Astrocyte of the spinal cord (primary cell): ENCODE results near the gene CNTN2.

ENCODE experiments used
- DNase-seq: peaks from one replicate; pipeline ENCODE4 v3.0.0; 2011; ENCODE audit warnings: low read depth, low spot score
- H3K4me3 ChIP-seq: 2 replicates; pipeline ENCODE4 v1.5.1; 2011; ENCODE audit warnings: low read depth, mild to moderate bottlenecking, low read length, moderate library complexity
- in situ Hi-C: cut with HindIII; loops from 2 replicates; pipeline ENCODE4 v1.10.0; 2017; ENCODE audit warnings: low sequenced_read_pairs
- TF ChIP-seq, protein P1 (sequence below): IDR thresholded peaks from 2 replicates; pipeline ENCODE4 v1.5.1; 2012; ENCODE audit warnings: low read depth, mild to moderate bottlenecking, low read length, inconsistent platforms

CNTN2 gene

DNA sequence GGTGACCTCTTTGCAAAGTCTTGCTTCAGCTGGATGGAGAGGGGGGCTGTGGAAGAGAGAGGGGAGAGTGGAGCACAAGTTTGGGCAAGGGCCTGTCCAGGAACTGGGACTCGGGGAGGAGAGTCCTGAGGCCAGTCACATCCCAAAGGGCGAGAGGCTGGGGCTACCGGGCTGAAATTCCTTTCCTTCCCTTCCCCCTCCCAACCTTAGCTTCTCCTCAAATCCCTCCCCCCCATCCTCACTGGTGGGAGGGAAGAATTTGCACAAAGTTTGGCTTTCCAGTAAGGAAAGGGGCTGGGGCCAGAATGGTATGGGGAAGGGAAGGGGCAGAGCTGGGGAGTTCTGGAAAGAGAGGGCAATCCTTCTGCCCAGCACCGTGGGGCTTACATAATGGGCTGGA is 854 bp downstream of the CNTN2 start:
- TF ChIP-seq, protein P1, sequence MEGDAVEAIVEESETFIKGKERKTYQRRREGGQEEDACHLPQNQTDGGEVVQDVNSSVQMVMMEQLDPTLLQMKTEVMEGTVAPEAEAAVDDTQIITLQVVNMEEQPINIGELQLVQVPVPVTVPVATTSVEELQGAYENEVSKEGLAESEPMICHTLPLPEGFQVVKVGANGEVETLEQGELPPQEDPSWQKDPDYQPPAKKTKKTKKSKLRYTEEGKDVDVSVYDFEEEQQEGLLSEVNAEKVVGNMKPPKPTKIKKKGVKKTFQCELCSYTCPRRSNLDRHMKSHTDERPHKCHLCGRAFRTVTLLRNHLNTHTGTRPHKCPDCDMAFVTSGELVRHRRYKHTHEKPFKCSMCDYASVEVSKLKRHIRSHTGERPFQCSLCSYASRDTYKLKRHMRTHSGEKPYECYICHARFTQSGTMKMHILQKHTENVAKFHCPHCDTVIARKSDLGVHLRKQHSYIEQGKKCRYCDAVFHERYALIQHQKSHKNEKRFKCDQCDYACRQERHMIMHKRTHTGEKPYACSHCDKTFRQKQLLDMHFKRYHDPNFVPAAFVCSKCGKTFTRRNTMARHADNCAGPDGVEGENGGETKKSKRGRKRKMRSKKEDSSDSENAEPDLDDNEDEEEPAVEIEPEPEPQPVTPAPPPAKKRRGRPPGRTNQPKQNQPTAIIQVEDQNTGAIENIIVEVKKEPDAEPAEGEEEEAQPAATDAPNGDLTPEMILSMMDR = no peak
- in situ Hi-C loops = no loop called here
- H3K4me3 ChIP-seq = no peak overlapping the region
- DNase-seq = no peak

GRCh38 chr1:205044741-205045140 is 1.7 kb downstream of the CNTN2 start:
- DNase-seq = no peak
- no peak overlapping the region for H3K4me3 ChIP-seq
- TF ChIP-seq, protein P1 = no peak
- in situ Hi-C loops = no loop called here

DNA sequence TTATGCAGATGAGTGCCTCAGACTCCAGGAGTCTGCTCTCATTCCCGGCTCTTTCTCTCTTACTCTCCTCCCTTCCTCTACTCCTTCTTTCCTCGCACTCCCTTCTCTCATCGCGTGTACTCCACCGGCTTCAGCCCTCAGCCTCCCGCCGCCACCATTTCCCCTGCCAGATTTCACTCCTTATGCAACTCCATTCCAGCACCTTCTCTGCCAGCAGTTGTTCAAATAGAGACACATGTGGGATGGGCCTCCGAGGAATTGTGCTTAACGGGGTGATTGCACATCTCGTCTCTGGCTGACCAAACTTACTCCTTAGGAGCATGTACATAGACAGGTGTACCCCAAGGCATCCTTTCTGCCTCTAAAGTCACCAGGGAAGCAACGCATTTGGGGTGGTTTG is 2.1 kb downstream of the CNTN2 start:
- no peak for DNase-seq
- no peak overlapping the region for H3K4me3 ChIP-seq
- TF ChIP-seq, protein P1 = no peak
- in situ Hi-C loops = no loop called here

- TF ChIP-seq, protein P1 = no peak
- H3K4me3 ChIP-seq = no peak overlapping the region
- DNase-seq = no peak
- in situ Hi-C loops = no loop called here
Observed at GRCh38 chr1:205046870-205047269, 3.9 kb downstream of the CNTN2 start.

DNA sequence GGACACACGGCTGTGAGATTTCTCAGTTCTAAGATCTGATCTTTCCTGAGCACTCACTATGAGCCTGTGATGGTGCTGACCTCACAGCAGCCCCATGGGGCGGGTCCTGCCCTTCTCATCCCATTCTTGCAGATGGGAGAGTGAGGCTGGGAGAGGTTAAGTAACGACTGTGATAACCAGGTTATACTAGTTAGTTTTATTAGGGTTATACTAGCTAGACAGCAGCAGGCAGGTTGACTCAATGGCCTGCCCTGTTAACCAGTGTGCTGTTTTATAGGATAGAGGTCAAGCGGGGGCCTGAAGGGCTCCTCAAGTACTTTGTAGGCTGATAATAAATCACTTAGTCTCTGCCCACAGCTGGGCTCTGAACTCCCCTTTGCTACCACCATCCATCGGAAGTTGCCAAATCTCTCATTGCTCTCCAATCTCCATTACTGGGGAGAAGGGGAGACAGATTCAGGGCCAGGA is 4.8 kb downstream of the CNTN2 start:
- no peak for DNase-seq
- H3K4me3 ChIP-seq = no peak overlapping the region
- TF ChIP-seq, protein P1 = no peak
- in situ Hi-C loops = no loop called here

DNA sequence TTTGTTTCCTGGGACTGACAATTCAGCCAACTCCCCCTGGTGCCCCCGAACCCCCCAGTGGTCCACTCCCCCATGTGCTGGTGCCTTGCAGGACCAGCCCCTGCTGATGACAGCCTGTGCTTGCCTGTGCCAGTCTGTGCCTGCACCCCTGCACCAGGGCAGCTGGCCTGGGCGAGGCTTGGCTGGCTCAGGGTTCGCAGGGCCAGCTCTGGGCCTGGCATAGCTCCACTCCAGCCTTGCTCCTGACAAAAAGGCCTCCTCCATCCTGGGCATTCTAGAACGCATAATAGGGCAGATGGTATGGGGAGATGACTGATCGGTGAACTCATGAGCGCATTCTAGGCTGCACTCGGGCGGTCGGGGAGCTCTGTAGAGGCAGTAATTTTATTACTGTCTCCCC is 5.4 kb downstream of the CNTN2 start:
- H3K4me3 ChIP-seq = no peak overlapping the region
- in situ Hi-C loops = no loop called here
- TF ChIP-seq, protein P1 = no peak
- no peak for DNase-seq

DNA sequence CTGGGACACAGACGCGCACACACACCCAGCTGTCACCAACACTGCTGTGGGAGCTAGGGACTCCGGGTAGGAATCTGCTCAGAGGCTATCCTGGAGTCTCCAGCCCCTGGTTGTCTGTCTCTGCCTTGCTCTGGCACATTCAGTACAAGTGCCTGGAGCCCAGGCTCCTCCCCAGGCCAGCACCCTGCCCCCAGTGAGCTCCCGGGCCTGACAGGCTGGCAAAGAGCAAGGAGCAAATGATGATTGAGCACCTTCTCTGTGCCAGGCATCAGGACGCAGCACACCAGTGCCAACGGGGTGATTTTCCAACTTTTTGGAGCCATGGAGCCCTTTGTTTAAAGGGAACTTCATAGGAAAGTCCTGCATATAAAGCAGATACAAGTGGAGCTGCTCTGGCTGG is 6.5 kb downstream of the CNTN2 start:
- no peak overlapping the region for H3K4me3 ChIP-seq
- in situ Hi-C loops = no loop called here
- TF ChIP-seq, protein P1 = no peak
- no peak for DNase-seq
